Mesenchymal stem cell (in vitro differentiated cells and primary cell): Measurements from ENCODE around the gene SPRED2.
A peak's percentile ranks its signal among the peaks of the same experiment; 100 is the strongest.

Experiments
- DNase-seq: peaks from one replicate; pipeline ENCODE4 v3.0.0-alpha.2; 2013
- H2AFZ ChIP-seq: one replicate; pipeline ENCODE4 v1.6.1; 2013; ENCODE audit warnings: low read depth, mild to moderate bottlenecking, control low read depth, inconsistent platforms, low read length, moderate library complexity
- H2AK5ac ChIP-seq: 2 replicates; pipeline ENCODE4 v1.6.1; 2013; ENCODE audit warnings: low read length, moderate library complexity, mild to moderate bottlenecking, inconsistent platforms; ENCODE audit not compliant: severe bottlenecking
- H2BK120ac ChIP-seq: one replicate; pipeline ENCODE4 v1.6.1; 2013; ENCODE audit warnings: low read depth, mild to moderate bottlenecking, inconsistent platforms, low read length, moderate library complexity
- H2BK12ac ChIP-seq, 2 experiments: one replicate each; pipeline ENCODE4 v1.6.1; 2013; ENCODE audit warnings: inconsistent platforms in 2 of 2, low read length in 2 of 2, mild to moderate bottlenecking in 2 of 2, moderate library complexity in 2 of 2, control low read depth in 1 of 2
- H2BK15ac ChIP-seq: one replicate; pipeline ENCODE4 v1.6.1; 2013; ENCODE audit warnings: mild to moderate bottlenecking, low read depth, inconsistent platforms; ENCODE audit not compliant: poor library complexity, severe bottlenecking
- H2BK5ac ChIP-seq: 2 replicates; pipeline ENCODE4 v1.6.1; 2013; ENCODE audit warnings: low read depth, mild to moderate bottlenecking, low read length, control low read depth, inconsistent platforms; ENCODE audit not compliant: poor library complexity, severe bottlenecking
- H3K14ac ChIP-seq, 2 experiments: one replicate each; pipeline ENCODE4 v1.6.1; 2013; ENCODE audit warnings: inconsistent platforms in 2 of 2, low read length in 2 of 2, control low read depth in 1 of 2, mild to moderate bottlenecking in 1 of 2, moderate library complexity in 1 of 2
- H3K18ac ChIP-seq, 2 experiments: one replicate each; pipeline ENCODE4 v1.6.1; 2013; ENCODE audit warnings: inconsistent platforms in 2 of 2, low read length in 2 of 2, control low read depth in 1 of 2, low read depth in 1 of 2, mild to moderate bottlenecking in 1 of 2
- H3K23ac ChIP-seq, 2 experiments: one replicate each; pipeline ENCODE4 v1.6.1; 2013; ENCODE audit warnings: inconsistent platforms in 2 of 2, low read length in 2 of 2, mild to moderate bottlenecking in 2 of 2, moderate library complexity in 2 of 2, control low read depth in 1 of 2
- H3K27ac ChIP-seq: 2 replicates; pipeline ENCODE4 v1.5.1; 2013; ENCODE audit warnings: mild to moderate bottlenecking, moderate library complexity, low read length, control low read depth, inconsistent platforms; ENCODE audit not compliant: poor library complexity, severe bottlenecking
- H3K27me3 ChIP-seq, 2 experiments: 2 replicates each; pipeline versions ENCODE4 v1.6.1 to v1.7.0; 2013; ENCODE audit warnings: low read length in 2 of 2, mild to moderate bottlenecking in 2 of 2, moderate library complexity in 2 of 2, control low read depth in 1 of 2, inconsistent platforms in 1 of 2; ENCODE audit not compliant: control insufficient read depth in 1 of 2, insufficient read depth in 1 of 2
- H3K36me3 ChIP-seq, 2 experiments: 2 replicates each; pipeline versions ENCODE4 v1.6.1 to v1.7.0; 2013; ENCODE audit warnings: low read length in 2 of 2, control low read depth in 1 of 2, inconsistent platforms in 1 of 2, low read depth in 1 of 2, mild to moderate bottlenecking in 1 of 2; ENCODE audit not compliant: insufficient read depth in 2 of 2, control insufficient read depth in 1 of 2
- H3K4ac ChIP-seq, 2 experiments: one replicate each; pipeline ENCODE4 v1.6.1; 2013; ENCODE audit warnings: inconsistent platforms in 2 of 2, low read length in 2 of 2, mild to moderate bottlenecking in 2 of 2, moderate library complexity in 2 of 2, control low read depth in 1 of 2, low read depth in 1 of 2
- H3K4me1 ChIP-seq: 2 replicates; pipeline ENCODE4 v1.6.1; 2013; ENCODE audit warnings: low read depth, low read length, control low read depth; ENCODE audit not compliant: control insufficient read depth, insufficient read depth
- H3K4me2 ChIP-seq: 2 replicates; pipeline ENCODE4 v1.6.1; 2013; ENCODE audit warnings: low read length, mild to moderate bottlenecking, inconsistent platforms; ENCODE audit not compliant: poor library complexity, severe bottlenecking
- H3K4me3 ChIP-seq, 2 experiments: 2 replicates each; pipeline versions ENCODE4 v1.5.1 to v1.7.0; 2013; ENCODE audit warnings: low read length in 2 of 2, mild to moderate bottlenecking in 2 of 2, control low read depth in 1 of 2, low read depth in 1 of 2; ENCODE audit not compliant: insufficient read depth in 1 of 2
- H3K79me1 ChIP-seq: replicated peaks from 2 replicates; pipeline ENCODE4 v1.6.1; 2013; ENCODE audit warnings: mild to moderate bottlenecking, control low read depth, low read length, inconsistent platforms; ENCODE audit not compliant: poor library complexity, severe bottlenecking
- H3K9ac ChIP-seq: 2 replicates; pipeline ENCODE4 v1.7.0; 2013; ENCODE audit warnings: mild to moderate bottlenecking, low read length, moderate library complexity
- H3K9me3 ChIP-seq: 2 replicates; pipeline ENCODE4 v1.7.0; 2013; ENCODE audit warnings: mild to moderate bottlenecking, low read length; ENCODE audit not compliant: control insufficient read depth
- H4K8ac ChIP-seq: one replicate; pipeline ENCODE4 v1.6.1; 2013; ENCODE audit warnings: inconsistent platforms, mild to moderate bottlenecking, low read length, moderate library complexity
- H4K91ac ChIP-seq: one replicate; pipeline ENCODE4 v1.6.1; 2013; ENCODE audit warnings: mild to moderate bottlenecking, low read length, inconsistent platforms
- WGBS: methylation state at CpG from one replicate; pipeline ENCODE4 v1.1.7; 2013; ENCODE audit warnings: mixed read lengths; 5-methylcytosine and 5-hydroxymethylcytosine counted together

The SPRED2 gene

DNA sequence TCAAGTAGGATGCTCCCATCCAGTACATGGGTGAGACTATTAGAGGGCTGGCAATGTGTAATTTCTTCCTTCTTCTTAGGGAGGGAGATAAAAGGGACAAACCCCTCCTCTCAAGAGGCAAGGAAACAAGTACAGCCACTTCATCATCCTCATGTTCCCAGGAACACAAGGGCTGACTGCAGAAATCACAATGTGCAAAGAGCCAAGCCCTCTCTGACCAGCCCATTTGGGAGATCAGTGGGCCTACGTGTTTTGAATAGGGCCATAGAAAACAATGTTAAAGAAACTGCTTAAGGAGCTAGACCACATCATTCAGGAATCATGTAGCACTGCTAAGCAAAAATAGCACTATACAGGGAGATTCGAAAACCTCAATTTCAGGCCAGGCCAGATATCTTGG, 107.3 kb downstream of the SPRED2 start:
- H2AK5ac ChIP-seq = no peak overlapping the region
- H2BK12ac ChIP-seq = no peak overlapping the region
- H3K23ac ChIP-seq = no peak overlapping the region
- no peaks in the 10 kb centered on the region for H3K9me3 ChIP-seq
- no peak overlapping the region for H2BK15ac ChIP-seq
- peaks cover 8% of the 10 kb centered on the region for H3K4me1 ChIP-seq
- no peak overlapping the region for H3K27ac ChIP-seq
- no peak overlapping the region for H3K4me3 ChIP-seq
- no peak overlapping the region for H3K18ac ChIP-seq
- H3K9ac ChIP-seq = no peak overlapping the region
- H3K14ac ChIP-seq = no peak overlapping the region
- H3K4me2 ChIP-seq = no peak overlapping the region
- H2BK120ac ChIP-seq = no peak overlapping the region
- H2AFZ ChIP-seq = no peak overlapping the region
- no peak overlapping the region for H4K91ac ChIP-seq
- DNase-seq = no peak
- peaks cover 18 to 60% of the 10 kb centered on the region in 2 experiments for H3K36me3 ChIP-seq
- H3K27me3 ChIP-seq = no peaks in the 10 kb centered on the region
- H4K8ac ChIP-seq = no peak overlapping the region
- no peak overlapping the region for H3K4ac ChIP-seq
- 100% methylated on average over 2 of the region's 2 CpGs for WGBS
- peaks cover 20% of the 10 kb centered on the region for H3K79me1 ChIP-seq
- H2BK5ac ChIP-seq = no peak overlapping the region

DNA sequence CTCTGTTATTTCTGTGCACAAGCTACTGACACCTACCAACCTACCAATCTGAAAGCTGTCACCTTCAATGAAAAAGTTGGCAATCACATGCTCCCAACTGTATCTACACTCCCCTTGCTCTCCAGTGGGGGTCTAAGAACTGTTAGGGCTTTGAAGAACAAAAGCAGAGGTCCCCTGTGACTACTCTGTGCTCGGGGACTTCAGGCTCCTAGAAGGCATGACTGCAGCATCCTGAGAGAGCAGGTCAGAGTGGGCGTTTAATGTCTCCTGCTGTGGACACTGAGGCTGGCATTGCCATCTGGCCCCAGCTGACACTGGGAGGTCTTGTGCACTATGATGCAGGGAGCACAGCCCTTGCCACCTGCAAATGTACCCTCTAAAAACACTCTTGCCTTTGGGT, 111.5 kb downstream of the SPRED2 start:
- WGBS = 95% methylated on average over 2 of the region's 2 CpGs
- H3K9ac ChIP-seq = peak overlapping the region; percentile 75
- H3K18ac ChIP-seq = peak overlapping the region in 1 of 2 experiments; percentile 81
- H3K79me1 ChIP-seq = peaks cover 40% of the 10 kb centered on the region
- no peak overlapping the region for H3K23ac ChIP-seq
- peak overlapping the region; percentile 73 for H4K91ac ChIP-seq
- no peaks in the 10 kb centered on the region for H3K27me3 ChIP-seq
- no peak overlapping the region for H3K4ac ChIP-seq
- no peak overlapping the region for H2BK12ac ChIP-seq
- no peak overlapping the region for H3K14ac ChIP-seq
- H3K4me2 ChIP-seq = no peak overlapping the region
- no peak overlapping the region for H2AFZ ChIP-seq
- no peak overlapping the region for H2BK5ac ChIP-seq
- peak overlapping the region in 1 of 2 experiments; percentile 46 for H3K4me3 ChIP-seq
- no peaks in the 10 kb centered on the region for H3K9me3 ChIP-seq
- H3K36me3 ChIP-seq = peaks cover 20 to 33% of the 10 kb centered on the region in 2 experiments
- peak overlapping the region; percentile 92 for H3K27ac ChIP-seq
- peaks cover 17% of the 10 kb centered on the region for H3K4me1 ChIP-seq
- H2BK120ac ChIP-seq = peak overlapping the region; percentile 24
- DNase-seq = no peak
- H2BK15ac ChIP-seq = no peak overlapping the region
- no peak overlapping the region for H2AK5ac ChIP-seq
- peak overlapping the region; percentile 67 for H4K8ac ChIP-seq

DNA sequence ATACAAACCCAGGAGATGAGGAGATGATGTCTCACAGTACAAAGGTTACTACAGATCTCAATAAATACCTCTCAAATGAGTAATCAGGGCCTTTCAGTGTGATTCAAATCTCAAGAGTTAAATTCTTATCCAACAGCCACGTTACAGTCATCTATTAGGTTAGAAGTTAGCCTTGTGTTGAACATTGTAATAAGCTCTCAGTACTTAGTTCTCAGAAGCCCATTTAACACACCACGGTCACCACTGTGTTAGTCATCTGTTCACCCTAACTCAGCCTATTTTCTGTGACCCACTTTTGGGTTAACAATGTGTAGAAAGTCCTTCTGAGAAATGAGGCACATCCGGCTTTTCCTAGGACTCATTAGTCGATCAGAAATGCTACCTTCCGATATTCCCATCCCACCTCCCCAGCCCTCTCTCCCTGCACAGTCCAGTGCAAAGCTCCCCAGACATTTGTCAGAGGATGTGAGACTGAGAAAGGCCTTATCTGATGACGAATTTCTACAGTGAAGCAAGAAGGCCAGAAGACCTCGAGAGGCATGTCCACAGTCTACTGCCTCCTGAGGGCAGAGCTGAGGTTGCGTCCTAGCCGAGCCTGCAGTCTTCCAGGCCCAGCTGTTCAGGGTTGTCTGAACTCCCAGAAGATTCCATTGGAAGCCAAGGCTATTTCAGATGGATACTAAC, 112.2 kb downstream of the SPRED2 start:
- peak overlapping the region; percentile 75 for H3K9ac ChIP-seq
- H2BK5ac ChIP-seq = no peak overlapping the region
- no peaks in the 10 kb centered on the region for H3K9me3 ChIP-seq
- peak; percentile 96 for DNase-seq
- no peak overlapping the region for H2BK15ac ChIP-seq
- peak overlapping the region in 1 of 2 experiments; percentile 40 for H3K4me3 ChIP-seq
- no peak overlapping the region for H2BK120ac ChIP-seq
- WGBS = 21% methylated on average over 8 of the region's 9 CpGs
- H4K8ac ChIP-seq = no peak overlapping the region
- H3K14ac ChIP-seq = no peak overlapping the region
- H3K27me3 ChIP-seq = no peaks in the 10 kb centered on the region
- H3K4me2 ChIP-seq = no peak overlapping the region
- H3K36me3 ChIP-seq = peaks cover 21 to 28% of the 10 kb centered on the region in 2 experiments
- no peak overlapping the region for H2BK12ac ChIP-seq
- H2AFZ ChIP-seq = no peak overlapping the region
- peak overlapping the region; percentile 27 for H2AK5ac ChIP-seq
- H3K18ac ChIP-seq = peak overlapping the region in 1 of 2 experiments; percentile 68
- peaks cover 38% of the 10 kb centered on the region for H3K79me1 ChIP-seq
- no peak overlapping the region for H4K91ac ChIP-seq
- H3K4me1 ChIP-seq = peaks cover 17% of the 10 kb centered on the region
- peak overlapping the region in 1 of 2 experiments; percentile 42 for H3K23ac ChIP-seq
- H3K27ac ChIP-seq = peak overlapping the region; percentile 92
- peak overlapping the region in 1 of 2 experiments; percentile 60 for H3K4ac ChIP-seq

DNA sequence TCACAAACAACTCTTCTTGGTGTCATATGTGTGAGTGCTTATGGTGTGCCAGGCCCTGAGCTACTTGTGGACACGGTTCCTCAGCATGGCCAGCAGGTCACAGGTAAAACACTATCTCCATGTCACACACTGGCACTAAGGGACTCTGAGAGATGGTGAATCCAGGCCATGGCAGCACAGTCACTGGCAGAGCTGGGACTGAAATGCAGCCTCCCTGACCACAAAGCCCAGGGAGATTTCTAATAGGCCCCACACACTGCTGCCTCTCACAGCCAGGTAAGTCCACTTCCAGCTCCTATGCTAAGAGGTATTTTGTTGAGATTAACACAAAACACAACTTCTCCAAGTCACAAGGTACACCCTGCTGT, 112.7 kb downstream of the SPRED2 start:
- H3K23ac ChIP-seq = no peak overlapping the region
- H3K14ac ChIP-seq = no peak overlapping the region
- H3K79me1 ChIP-seq = peaks cover 35% of the 10 kb centered on the region
- peak overlapping the region; percentile 94 for H2AK5ac ChIP-seq
- H3K4me3 ChIP-seq = no peak overlapping the region
- H3K4ac ChIP-seq = peak overlapping the region; percentile 9 to 32
- peak overlapping the region; percentile 78 for H3K27ac ChIP-seq
- 91% methylated on average over 1 of the region's 1 CpG for WGBS
- H3K27me3 ChIP-seq = no peaks in the 10 kb centered on the region
- peak overlapping the region; percentile 75 for H3K9ac ChIP-seq
- peak overlapping the region; percentile 6 to 38 for H2BK12ac ChIP-seq
- H4K91ac ChIP-seq = peak overlapping the region; percentile 71
- H3K36me3 ChIP-seq = peaks cover 21 to 28% of the 10 kb centered on the region in 2 experiments
- DNase-seq = no peak
- H2BK5ac ChIP-seq = peak overlapping the region; percentile 59
- no peak overlapping the region for H3K4me2 ChIP-seq
- peaks cover 21% of the 10 kb centered on the region for H3K4me1 ChIP-seq
- H2BK15ac ChIP-seq = peak overlapping the region; percentile 64
- H3K9me3 ChIP-seq = no peaks in the 10 kb centered on the region
- no peak overlapping the region for H4K8ac ChIP-seq
- H2BK120ac ChIP-seq = no peak overlapping the region
- peak overlapping the region; percentile 7 to 29 for H3K18ac ChIP-seq
- no peak overlapping the region for H2AFZ ChIP-seq
